Activated CD4-positive, alpha-beta T cell treated with anti-CD3 and anti-CD28 coated beads, Interleukin-2, Interleukin-4, amounts not matched to agents 100 ng/mL and 50 ng/mL, durations not matched to agents 16 hours and 8 hours (primary cell): ENCODE measurements around the gene PPP1R37.
"Not testable (repeated sequence)": the region's sequence is repeated elsewhere in the genome, so short reads cannot be mapped to it uniquely, and the experiment has no call there.

ENCODE experiments used
- DNase-seq: peaks from one replicate; pipeline ENCODE4 v3.0.0-alpha.2; 2020; ENCODE audit warnings: low spot score

Gene PPP1R37

DNA sequence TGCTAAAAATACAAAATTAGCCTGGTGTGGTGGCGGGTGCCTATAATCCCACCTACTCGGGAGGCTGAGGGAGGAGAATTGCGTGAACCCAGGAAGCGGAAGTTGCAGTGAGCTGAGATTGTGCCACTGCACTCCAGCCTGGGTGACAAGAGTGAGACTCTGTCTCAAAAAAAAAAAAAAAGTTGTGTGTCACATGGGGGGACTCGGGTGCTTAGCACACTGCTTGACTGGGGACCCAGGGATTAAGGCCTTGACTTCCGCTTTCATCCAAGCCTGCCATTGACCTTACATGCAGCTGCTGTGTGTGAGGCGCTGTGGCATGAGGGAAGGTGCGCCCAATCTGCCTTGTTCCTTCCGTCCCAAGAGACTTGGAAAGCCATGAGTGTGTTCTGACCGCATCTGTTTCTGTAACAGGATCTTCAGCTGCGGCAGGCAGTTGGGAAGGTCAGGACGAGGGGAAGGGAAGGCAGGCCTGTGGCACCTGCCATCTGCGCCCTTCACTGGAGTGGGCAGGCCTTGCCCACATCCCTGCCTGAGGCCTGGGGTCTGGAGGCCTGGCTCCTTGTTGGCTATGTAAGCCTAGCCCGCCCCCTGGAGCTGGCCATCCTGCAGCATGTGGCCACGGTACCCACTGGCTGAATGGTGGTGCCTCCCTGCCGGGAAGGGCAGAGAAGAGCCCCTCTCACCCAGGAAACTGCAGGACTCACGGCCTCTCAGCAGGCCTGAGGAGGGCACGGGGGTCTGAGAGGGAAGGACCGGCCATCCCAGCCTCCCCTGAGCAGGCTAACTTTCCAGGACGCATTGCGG lies 23.0 kb downstream of the PPP1R37 start:
- DNase-seq = no peak

- peak; percentile 63 for DNase-seq
Measured at GRCh38 chr19:45117167-45117594, 24.2 kb downstream of the PPP1R37 start.

- DNase-seq = no peak
Measured at GRCh38 chr19:45117671-45118070, 24.7 kb downstream of the PPP1R37 start.

DNA sequence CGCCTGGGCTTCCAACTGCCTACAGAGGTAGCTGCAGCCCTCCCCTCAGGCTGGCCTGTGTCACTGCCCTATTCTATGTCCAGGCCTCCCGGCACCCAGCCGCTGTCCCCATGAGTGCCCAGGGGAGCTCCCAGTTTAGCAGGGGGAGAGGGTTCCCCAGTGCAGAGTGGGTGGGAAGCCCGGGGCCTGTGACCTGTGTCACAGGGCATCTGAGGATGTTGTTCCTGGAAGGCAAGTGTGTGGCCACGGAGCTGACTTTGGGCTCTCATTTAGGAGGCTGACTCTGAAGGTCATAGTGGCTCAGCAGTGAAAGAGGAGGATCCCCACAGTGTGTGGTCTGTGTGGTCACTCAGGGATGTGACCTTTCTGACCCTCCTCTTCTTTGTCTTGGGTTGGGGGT lies 25.1 kb downstream of the PPP1R37 start:
- DNase-seq = no peak

DNA sequence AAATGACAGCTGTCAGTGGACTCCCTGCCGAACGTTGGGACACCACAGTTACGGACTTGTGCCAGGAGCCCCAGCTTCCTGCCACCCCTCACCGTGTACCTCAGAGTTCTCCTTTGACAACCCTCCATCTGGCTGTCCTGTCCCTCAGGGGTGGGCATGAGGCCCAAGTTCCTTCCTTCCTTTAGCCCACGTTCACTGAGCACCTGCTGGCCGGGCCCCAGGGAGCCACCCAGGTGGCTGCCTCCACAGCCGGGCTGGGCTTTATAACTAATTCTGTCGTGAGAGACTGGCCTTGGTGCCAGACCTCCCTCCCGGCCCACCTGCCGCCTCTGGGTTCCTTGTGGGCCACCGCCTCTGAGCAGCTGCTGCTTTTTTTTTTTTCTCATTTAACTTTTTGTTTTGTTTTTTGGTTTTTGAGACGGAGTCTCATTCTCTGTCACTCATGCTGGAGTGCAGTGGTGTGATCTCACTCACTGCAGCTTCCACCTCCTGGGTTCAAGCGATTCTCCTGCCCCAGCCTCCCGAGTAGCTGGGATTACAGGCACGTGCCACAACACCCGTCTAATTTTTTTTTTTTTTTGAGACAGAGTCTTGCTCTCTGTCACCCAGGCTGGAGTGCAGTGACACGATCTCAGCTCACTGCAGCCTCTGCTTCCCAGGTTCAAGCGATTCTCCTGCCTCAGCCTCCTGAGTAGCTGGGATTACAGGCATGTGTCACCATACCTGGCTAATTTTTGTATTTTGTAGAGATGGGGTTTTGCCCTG lies 25.8 kb downstream of the PPP1R37 start:
- DNase-seq = not testable (repeated sequence)

DNA sequence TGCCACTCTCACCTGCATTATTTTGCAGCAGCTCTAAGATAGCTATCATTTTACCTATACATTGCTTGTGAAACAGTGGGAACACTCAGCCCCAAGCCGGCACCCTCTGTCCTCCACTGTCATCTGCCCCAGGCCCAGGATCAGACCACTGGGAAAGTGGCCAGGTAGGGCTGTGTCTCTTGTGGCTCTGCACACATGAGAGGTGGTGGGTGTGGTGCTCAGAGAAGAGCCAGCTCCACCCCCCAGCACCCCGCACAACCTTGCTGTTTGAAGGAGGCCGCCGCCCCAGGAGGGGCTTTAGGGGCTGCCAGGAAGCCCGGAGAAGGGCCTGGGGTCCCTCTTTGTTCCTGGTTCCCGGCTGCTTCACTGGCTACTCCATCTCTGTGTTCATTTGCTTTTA lies 26.6 kb downstream of the PPP1R37 start:
- no peak for DNase-seq

DNA sequence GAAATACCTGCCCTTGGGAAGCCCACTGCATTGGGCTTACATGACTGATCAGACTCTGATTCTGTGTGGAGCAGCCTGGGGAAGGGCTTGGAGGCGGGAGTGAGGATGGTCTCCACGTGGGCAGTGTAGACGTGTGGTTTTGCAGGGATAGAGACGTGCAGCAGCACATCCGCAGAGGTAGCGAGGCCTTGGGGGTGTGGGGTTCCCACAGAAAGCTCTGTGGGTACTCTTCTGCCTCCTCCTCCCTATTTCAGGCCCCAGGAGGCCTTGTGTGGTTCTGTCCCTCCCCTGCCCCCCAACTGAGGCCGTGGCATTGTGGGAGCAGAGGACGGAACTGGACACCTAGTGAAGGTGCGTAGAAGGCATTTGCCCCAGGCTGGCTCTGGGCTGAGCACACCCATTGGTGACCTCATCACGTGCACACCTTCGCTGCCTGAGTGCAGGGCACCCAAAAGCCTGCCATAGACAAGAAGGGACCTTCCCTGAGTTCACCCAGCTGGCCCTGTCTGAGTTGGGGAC lies 28.9 kb downstream of the PPP1R37 start:
- DNase-seq = no peak

- no peak for DNase-seq
Measured at GRCh38 chr19:45122832-45123231, 29.9 kb downstream of the PPP1R37 start.

- DNase-seq = no peak
Measured at GRCh38 chr19:45123440-45123850, 30.5 kb downstream of the PPP1R37 start.

- no peak for DNase-seq
Measured at GRCh38 chr19:45124021-45124420, 31.0 kb downstream of the PPP1R37 start.

DNA sequence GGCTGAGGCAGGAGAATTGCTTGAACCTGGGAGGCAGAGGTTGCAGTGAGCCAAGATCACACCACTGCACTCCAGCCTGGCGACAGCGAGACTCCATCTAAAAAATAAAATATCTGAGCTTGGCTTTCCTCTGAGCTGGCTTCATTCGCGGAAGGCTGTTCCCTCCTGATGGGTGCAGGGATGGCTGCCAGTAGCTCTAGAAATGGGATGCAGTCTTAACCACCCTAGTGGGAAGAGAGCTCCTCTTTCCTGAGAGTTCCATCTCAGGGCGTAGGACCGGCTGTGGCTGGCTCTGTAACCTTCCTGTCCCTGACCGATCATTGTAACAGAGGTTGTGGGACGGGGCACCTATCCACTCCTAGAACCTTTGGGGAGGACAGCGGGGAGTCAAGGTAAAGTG lies 32.4 kb downstream of the PPP1R37 start:
- DNase-seq = no peak

DNA sequence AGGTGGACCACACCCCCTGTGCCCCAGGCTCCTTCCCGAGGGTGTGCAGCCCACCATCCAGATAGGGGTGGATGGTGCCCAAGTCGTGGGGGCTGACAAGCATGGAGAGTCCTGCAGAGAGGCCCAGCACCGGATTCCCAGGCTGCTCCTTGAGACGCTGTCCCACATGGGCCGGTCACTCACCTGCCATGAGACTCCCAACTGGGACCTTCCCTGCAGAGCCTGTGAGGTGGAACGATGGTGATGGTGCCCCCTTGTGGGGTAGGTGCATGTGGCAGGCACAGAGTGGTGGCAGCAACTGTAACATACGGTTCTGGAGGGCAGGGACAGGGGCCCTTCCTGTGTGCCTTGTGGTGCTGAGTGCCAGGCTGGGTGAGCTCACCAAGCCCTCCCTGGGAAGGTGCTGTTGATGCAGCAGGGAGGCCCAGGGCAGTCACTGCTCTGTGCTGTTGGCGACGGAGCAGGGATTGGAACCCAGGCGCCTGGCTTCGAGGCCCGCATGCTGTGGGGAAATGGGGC lies 33.1 kb downstream of the PPP1R37 start:
- DNase-seq = peak; percentile 69

- DNase-seq = no peak
Measured at GRCh38 chr19:45126654-45127053, 33.7 kb downstream of the PPP1R37 start.

DNA sequence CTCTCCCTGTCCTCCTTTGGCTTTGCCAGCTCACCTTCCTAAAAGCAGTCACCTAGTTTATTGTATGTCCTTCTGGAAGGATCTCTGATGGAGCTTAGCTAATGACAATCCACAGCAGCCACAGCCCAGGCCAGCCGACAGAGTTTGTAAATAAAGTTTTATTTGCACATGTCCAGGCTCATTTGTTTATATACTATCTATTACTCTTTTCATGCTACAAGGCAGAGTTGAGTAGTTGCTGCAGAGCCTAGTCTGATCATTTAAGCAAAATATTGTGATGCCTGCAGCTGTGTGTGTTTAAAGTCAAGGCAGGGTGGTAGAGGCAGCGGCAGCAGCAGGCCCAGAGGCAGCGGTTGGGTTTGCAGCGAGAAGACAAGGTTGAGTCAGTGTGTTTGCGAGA lies 35.2 kb downstream of the PPP1R37 start:
- DNase-seq = no peak

DNA sequence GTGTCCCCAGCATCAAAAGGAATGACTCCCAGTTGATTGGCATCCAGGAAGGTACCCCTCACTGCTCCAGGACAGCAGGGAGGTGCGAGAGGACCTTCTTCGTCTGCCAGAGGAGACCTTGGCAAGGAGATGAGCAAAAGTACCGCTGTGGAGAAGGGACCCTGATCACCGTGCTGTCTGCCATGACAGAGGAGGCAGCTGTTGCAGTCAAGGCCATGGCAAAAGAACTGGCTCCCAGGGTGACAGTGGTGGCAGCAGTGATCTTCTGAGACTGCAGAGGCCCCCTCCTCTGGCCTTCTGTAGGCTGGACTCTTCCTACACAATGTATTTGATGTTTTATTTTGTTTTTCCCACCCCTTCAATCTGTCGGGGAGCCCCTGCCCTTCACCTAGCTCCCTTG lies 35.8 kb downstream of the PPP1R37 start:
- no peak for DNase-seq

DNA sequence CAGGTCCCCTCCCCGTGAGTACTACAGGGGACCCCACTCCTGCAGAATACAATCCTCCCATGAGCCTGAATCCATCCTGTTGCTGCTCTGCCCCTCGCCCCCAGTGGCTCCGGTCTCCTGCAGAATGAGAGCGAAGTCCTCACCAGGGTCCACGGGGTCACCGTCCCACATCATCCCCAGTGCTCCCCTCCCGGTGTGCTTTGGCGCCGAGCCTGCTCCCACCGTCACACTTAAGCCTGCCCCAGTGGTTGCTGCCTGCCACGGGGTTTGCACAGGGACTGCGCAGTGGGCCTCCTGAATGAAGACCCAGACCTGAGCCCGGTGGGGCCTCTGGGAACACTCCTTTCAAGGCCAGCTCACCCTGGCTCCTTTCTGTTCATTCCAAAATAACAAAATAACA lies 37.3 kb downstream of the PPP1R37 start:
- no peak for DNase-seq

DNA sequence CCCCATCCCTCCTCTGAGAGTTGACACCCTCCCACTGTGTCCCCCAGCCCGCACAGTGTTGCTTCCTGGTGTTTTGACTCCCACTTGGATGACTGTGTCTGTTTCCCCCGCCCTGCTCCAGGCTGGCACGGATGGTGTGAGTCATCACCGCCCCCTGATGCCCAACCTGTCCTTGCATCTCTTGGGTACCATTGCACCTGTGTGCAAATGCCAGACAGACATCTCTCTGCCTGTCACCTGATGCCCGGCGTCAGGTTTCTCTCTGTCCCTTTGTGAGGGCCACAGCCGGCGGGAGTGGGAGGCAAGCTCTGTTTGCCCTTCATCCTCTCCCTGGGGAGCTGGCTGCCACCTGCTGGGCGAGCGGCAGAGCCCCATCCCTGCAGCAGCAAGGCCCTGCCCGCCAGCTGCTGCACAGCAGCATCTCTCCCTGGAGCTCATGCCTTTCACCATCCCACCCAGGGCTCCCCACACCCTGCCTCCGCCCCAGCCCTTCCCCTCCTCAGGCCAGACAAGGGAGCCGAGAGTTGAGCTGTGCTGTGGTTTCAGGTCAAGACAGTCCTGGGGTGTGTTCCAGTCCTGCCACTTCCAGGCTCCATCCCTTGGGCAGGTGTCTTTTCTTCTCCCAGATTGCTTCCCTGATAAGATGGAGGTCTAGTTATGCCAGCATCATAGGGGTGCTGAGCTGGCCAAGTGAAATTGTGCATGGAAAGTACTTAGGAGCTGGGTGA lies 38.1 kb downstream of the PPP1R37 start:
- no peak for DNase-seq

DNA sequence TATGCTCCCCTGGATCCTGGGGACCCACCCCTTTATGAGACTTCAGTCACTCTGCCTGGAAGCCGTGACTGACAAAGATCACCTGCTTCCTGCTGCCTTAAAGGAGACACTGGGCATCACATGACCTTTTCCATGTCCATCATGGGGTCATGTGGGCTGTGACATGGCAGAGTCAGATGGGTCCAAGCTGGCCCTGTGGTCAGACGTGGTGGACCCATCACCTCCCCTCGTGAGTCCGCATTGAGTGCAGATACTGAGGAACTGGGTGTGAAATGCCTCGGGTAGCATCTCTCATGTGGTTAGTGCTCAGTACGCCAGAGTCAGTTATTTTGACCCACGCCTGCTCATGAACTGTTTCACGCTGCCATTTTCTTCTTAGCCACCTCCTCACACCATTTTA lies 40.7 kb downstream of the PPP1R37 start:
- DNase-seq = no peak

- DNase-seq = no peak
Measured at GRCh38 chr19:45135176-45135885, 42.4 kb downstream of the PPP1R37 start.

- DNase-seq = no peak
Measured at GRCh38 chr19:45136507-45137178, 43.7 kb downstream of the PPP1R37 start.

DNA sequence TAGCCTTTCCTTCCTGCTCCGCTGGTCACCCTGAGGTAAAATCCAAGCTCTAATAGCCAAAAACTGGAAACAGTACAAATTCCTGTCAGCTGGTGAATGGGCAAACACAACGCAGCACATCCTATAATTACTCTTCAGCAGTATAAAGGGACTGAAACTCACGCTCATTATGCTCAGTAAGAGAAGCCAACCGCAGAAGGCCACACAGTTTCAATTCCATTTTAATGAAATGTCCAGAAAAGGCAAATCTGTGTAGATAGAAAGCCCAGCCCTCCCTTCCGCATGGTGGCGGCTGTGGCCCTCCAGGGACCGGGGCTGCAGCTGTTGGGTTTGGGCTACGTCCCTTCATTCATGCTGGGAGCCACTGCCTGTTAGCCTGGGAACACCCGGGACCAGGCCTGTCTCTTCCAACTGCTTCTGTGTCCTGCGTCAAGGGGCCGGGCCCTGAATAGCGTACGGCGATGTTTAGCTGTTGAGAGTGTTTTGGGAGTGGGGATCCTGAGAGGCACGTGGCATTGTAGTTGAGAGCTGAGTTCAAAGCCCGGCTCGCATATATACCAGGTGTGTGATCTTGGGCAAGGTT lies 44.3 kb downstream of the PPP1R37 start:
- DNase-seq = no peak
